Tibial nerve (tissue), 4 donors: Measurements from ENCODE around the gene GJA4. TPM values are rescaled to one million over a fixed set of nuclear protein-coding genes. Genes with fewer than 3 reads are reported as not detected.
A peak's percentile ranks its signal among the peaks of the same experiment; 100 is the strongest.

Experiments used
- DNase-seq, 2 donors: peaks; one replicate each; pipeline ENCODE4 v3.0.0-alpha.2; 2019; ENCODE audit warnings: low spot score in 2 of 2
- H3K27ac ChIP-seq, 4 donors: fragments of 200-600 bp; sonication (generic) in 3 of 4; one replicate each; pipeline ENCODE4 v1.5.1; 2017 to 2019; ENCODE audit warnings: mild to moderate bottlenecking in 1 of 4
- H3K27me3 ChIP-seq, 2 donors: fragments of 200-600 bp; sonication (generic) in 1 of 2; one replicate each; pipeline versions ENCODE4 v1.5.1 to v1.6.0; 2017 to 2019
- H3K36me3 ChIP-seq, 3 donors: fragments of 200-600 bp; sonication (generic); one replicate each; pipeline ENCODE4 v1.5.1; 2018 to 2019
- H3K4me1 ChIP-seq, 4 donors: fragments of 200-600 bp; sonication (generic) in 3 of 4; one replicate each; pipeline ENCODE4 v1.5.1; 2017 to 2019
- H3K4me3 ChIP-seq, 4 donors: fragments of 200-600 bp; sonication (generic) in 3 of 4; one replicate each; pipeline ENCODE4 v1.5.1; 2017 to 2019; ENCODE audit warnings: mild to moderate bottlenecking in 1 of 4, moderate library complexity in 1 of 4
- H3K9me3 ChIP-seq, 4 donors: fragments of 200-600 bp; sonication (generic) in 3 of 4; one replicate each; pipeline ENCODE4 v1.5.1; 2017 to 2019
- CTCF ChIP-seq, 5 experiments: fragments of 200-600 bp in 3 of 5; fragments of 450-650 bp in 2 of 5; sonication (generic) in 3 of 5; IDR thresholded peaks; one replicate each; pipeline ENCODE4 v1.5.1; 2016 to 2019; ENCODE audit warnings: antibody characterized with exemption in 5 of 5, mild to moderate bottlenecking in 3 of 5, moderate library complexity in 2 of 5
- EP300 ChIP-seq, 2 donors: sonication (generic); formaldehyde crosslinking; IDR thresholded peaks; one replicate each; pipeline ENCODE4 v1.6.1; 2017; ENCODE audit warnings: antibody characterized with exemption in 2 of 2, mild to moderate bottlenecking in 1 of 2
- POLR2A ChIP-seq, 2 donors: fragments of 450-650 bp; IDR thresholded peaks; one replicate each; pipeline ENCODE4 v1.6.1; 2017; ENCODE audit warnings: antibody characterized with exemption in 2 of 2, mild to moderate bottlenecking in 2 of 2, moderate library complexity in 2 of 2
- WGBS, 2 donors: methylation state at CpG; one replicate each; pipeline ENCODE4 v1.1.5; 2018; 5-methylcytosine and 5-hydroxymethylcytosine counted together
- total RNA-seq, 4 donors: library from RNA; depleted of rRNA; stranded (reverse); fragments of >200 nt; gene quantifications; one replicate each; pipeline ENCODE4 v1.1.0, GENCODE V29; 2016

The GJA4 gene
- total RNA-seq, 4 donors from 2014 or later: 20.3 to 65.1 (median 37.2) TPM

- Histone ChIP-seq H3K9me3 (no peaks in the 10 kb centered on the region), H3K36me3 (no peaks in the 10 kb centered on the region), H3K4me3 (no peak overlapping the region), H3K4me1 (peaks cover 0 to 14% (median 5%) of the 10 kb centered on the region in 4 donors), H3K27me3 (peaks cover 0 to 62% of the 10 kb centered on the region in 2 donors), H3K27ac (no peak overlapping the region)
- WGBS, 2 donors: 78 to 83% methylated on average over 2 of the region's 2 CpGs
- no peak for TF ChIP-seq CTCF (IDR thresholded peaks at IDR 0.05)
- TF ChIP-seq EP300 (IDR thresholded peaks at IDR 0.05): no peak
- no peak for TF ChIP-seq POLR2A (IDR thresholded peaks at IDR 0.05)
- DNase-seq: no peak
Observed at GRCh38 chr1:34780528-34780927, 12.3 kb upstream of the GJA4 start.

- TF ChIP-seq EP300 (IDR thresholded peaks at IDR 0.05): no peak
- TF ChIP-seq POLR2A (IDR thresholded peaks at IDR 0.05): no peak
- TF ChIP-seq CTCF (IDR thresholded peaks at IDR 0.05): no peak
- Histone ChIP-seq H3K4me3 (peak within 1 kb of the TSS; percentile 13 to 41 (median 20)), H3K4me1 (peaks cover 0 to 16% (median 5%) of the 10 kb centered on the region in 4 donors), H3K36me3 (no peaks in the 10 kb centered on the region), H3K9me3 (no peaks in the 10 kb centered on the region), H3K27ac (peak within 1 kb of the TSS in 2 of 4 donors; percentile 46), H3K27me3 (peaks cover 0 to 62% of the 10 kb centered on the region in 2 donors)
- no peak for DNase-seq
- WGBS, 2 donors: 2 to 3% methylated on average over 38 to 56 of the region's 62 CpGs
Observed at GRCh38 chr1:34781071-34781843, 11.5 kb upstream of the GJA4 start, which contains the start of gene GJB3. GJB3 (plus strand) TSS chr1:34781214; CDS start chr1:34784763, 3,549 bp downstream.

DNA sequence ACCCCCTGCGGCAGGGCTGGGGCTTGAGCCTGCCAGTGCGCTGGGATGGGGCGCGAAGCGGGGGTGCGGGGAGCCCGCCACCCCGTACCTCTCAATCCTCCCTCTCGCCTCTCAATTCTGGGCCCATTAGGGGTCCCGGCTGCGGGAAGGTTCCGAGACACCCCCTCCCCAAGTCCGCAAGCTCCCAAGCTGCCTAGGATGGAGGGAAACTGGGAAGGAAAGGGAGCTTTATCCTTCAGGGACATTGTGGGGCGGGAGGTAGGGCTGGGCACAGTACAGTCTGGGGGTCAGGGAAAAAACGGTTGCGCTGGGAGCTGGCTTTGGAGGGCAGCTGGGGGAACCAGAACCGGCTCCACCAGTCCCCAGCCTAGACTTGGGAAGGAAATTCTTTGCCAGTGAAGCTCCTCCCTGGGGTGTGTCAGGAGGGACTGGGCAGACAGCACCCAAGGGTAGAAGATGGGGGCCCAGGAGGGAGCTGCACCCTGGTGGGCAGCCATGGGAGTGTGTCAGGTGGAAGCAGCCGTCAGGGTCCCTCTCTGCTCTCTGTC, 10.9 kb upstream of the GJA4 start:
- Histone ChIP-seq H3K36me3 (no peaks in the 10 kb centered on the region), H3K9me3 (no peaks in the 10 kb centered on the region), H3K4me3 (peak overlapping the region; percentile 13 to 41 (median 20)), H3K27ac (peak overlapping the region in 3 of 4 donors; percentile 10 to 46 (median 46)), H3K27me3 (peaks cover 0 to 62% of the 10 kb centered on the region in 2 donors), H3K4me1 (peaks cover 0 to 22% (median 5%) of the 10 kb centered on the region in 4 donors)
- TF ChIP-seq CTCF (IDR thresholded peaks at IDR 0.05): no peak
- no peak for TF ChIP-seq POLR2A (IDR thresholded peaks at IDR 0.05)
- TF ChIP-seq EP300 (IDR thresholded peaks at IDR 0.05): no peak
- no peak for DNase-seq
- 5 to 8% methylated on average over 16 to 17 of the region's 18 CpGs for WGBS, 2 donors

GRCh38 chr1:34784751-34785221, 8.0 kb upstream of the GJA4 start:
- WGBS, 2 donors: 88 to 93% methylated on average over 25 to 28 of the region's 28 CpGs
- Histone ChIP-seq H3K36me3 (no peaks in the 10 kb centered on the region), H3K9me3 (peaks cover 0 to 3% (median 0%) of the 10 kb centered on the region in 4 donors), H3K4me1 (peaks cover 0 to 26% (median 5%) of the 10 kb centered on the region in 4 donors), H3K4me3 (no peak overlapping the region), H3K27ac (no peak overlapping the region), H3K27me3 (peaks cover 0 to 40% of the 10 kb centered on the region in 2 donors)
- DNase-seq: no peak
- TF ChIP-seq POLR2A (IDR thresholded peaks at IDR 0.05): no peak

DNA sequence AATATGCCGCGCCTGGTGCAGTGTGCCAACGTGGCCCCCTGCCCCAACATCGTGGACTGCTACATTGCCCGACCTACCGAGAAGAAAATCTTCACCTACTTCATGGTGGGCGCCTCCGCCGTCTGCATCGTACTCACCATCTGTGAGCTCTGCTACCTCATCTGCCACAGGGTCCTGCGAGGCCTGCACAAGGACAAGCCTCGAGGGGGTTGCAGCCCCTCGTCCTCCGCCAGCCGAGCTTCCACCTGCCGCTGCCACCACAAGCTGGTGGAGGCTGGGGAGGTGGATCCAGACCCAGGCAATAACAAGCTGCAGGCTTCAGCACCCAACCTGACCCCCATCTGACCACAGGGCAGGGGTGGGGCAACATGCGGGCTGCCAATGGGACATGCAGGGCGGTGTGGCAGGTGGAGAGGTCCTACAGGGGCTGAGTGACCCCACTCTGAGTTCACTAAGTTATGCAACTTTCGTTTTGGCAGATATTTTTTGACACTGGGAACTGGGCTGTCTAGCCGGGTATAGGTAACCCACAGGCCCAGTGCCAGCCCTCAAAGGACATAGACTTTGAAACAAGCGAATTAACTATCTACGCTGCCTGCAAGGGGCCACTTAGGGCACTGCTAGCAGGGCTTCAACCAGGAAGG, 7.4 kb upstream of the GJA4 start:
- Histone ChIP-seq H3K4me3 (no peak overlapping the region), H3K27me3 (peaks cover 0 to 34% of the 10 kb centered on the region in 2 donors), H3K36me3 (no peaks in the 10 kb centered on the region), H3K4me1 (peaks cover 0 to 26% (median 5%) of the 10 kb centered on the region in 4 donors), H3K27ac (no peak overlapping the region), H3K9me3 (peaks cover 0 to 3% (median 0%) of the 10 kb centered on the region in 4 donors)
- no peak for DNase-seq
- 85% methylated on average over 22 of the region's 22 CpGs for WGBS, 2 donors
- TF ChIP-seq POLR2A (IDR thresholded peaks at IDR 0.05): no peak
- TF ChIP-seq EP300 (IDR thresholded peaks at IDR 0.05): no peak
- TF ChIP-seq CTCF (IDR thresholded peaks at IDR 0.05): no peak
